GM18867 (cell line): ENCODE results near the gene ZSWIM5.
"Not testable (repeated sequence)": the region's sequence is repeated elsewhere in the genome, so short reads cannot be mapped to it uniquely, and the experiment has no call there.

Experiments used
- ATAC-seq: cut with Tn5 transposase; IDR thresholded peaks from one replicate; pipeline ENCODE4 v1.9.1; 2021; ENCODE audit warnings: mild to moderate bottlenecking, moderate library complexity; ENCODE audit not compliant: unreplicated experiment

The ZSWIM5 gene

GRCh38 chr1:45097944-45098343, 108.5 kb downstream of the ZSWIM5 start:
- no peak for ATAC-seq

DNA sequence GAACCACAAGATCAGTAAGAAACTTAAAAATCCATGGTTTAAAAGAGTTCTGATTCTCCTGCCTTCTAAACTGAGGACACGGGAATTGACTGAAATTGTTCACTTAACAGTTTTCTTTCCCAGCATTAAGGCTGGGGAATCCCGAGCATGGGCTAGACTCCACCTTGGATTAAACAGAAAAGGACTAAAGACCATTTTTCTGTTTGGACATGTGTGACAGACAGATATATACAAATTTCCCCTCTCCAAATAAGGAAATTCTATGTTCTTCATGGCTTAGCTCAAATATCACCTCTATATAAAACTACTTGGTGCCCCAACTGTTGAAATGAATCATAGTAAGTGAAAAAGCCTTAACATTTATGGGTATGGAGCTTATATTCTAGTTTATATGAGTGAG, 109.3 kb downstream of the ZSWIM5 start:
- ATAC-seq = no peak

- no peak for ATAC-seq
Observed at GRCh38 chr1:45095450-45095849, 111.0 kb downstream of the ZSWIM5 start.

DNA sequence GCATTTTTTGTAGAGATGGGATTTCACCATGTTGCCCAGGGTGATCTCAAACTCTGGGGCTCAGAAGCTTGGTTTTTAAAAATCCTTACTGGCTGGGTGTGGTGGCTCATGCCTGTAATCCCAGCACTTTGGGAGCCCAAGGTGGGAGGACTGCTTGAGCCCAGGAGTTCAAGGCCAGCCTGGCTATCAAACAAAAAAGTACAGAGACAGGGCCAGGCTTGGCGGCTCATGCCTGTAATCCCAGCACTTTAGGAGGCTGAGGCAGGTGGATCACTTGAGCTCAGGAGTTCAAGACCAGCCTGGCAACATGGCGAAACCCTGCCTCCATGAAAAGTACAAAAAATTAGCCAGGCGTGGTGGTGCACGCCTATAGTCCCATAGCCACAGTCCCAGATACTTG, 112.0 kb downstream of the ZSWIM5 start:
- not testable (repeated sequence) for ATAC-seq

GRCh38 chr1:45093334-45093733, 113.1 kb downstream of the ZSWIM5 start:
- ATAC-seq = no peak

GRCh38 chr1:45089711-45090110, 116.7 kb downstream of the ZSWIM5 start:
- ATAC-seq = no peak

DNA sequence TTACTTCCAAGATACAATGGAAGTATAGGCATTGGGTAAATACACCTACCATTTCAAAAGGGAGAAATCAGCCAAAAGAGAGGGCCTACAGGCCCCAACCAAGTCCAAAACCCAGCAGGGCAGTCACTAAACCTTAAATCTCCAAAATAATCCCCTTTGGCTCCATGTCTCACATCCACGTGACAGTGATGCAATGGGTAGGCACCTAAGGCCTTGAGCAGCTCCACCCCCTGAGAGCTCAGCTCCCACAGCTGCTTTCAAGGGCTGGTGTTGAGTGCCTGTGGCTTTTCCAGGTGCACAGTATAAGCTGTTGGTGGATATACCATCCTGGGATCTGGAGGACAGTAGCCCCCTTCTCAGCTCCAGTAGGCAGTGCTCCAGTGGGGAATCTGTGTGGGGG, 121.8 kb downstream of the ZSWIM5 start:
- ATAC-seq = no peak

GRCh38 chr1:45079533-45079932, 126.9 kb downstream of the ZSWIM5 start:
- ATAC-seq = no peak

- ATAC-seq = not testable (repeated sequence)
Observed at GRCh38 chr1:45076959-45077358, 129.4 kb downstream of the ZSWIM5 start.

GRCh38 chr1:45071567-45071966, 134.8 kb downstream of the ZSWIM5 start:
- ATAC-seq = no peak

DNA sequence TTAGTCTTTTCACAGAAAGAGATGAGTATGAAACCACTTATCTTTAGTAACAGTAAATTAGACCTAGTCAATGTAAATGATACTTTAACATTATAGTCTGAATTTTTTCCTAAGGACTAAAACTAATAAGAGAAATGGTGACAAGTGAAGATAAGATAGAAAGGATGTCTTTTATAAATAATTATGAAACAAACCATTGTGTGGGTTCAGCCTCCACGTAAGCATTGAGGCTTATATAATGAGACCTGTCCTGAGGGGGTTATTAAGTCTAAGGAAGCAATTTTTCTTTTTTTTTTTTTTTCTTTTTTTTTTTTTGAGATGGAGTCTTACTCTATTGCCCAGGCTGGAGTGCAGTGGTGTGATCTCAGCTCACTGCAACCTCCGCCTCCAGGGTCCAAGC, 138.6 kb downstream of the ZSWIM5 start:
- ATAC-seq = no peak

DNA sequence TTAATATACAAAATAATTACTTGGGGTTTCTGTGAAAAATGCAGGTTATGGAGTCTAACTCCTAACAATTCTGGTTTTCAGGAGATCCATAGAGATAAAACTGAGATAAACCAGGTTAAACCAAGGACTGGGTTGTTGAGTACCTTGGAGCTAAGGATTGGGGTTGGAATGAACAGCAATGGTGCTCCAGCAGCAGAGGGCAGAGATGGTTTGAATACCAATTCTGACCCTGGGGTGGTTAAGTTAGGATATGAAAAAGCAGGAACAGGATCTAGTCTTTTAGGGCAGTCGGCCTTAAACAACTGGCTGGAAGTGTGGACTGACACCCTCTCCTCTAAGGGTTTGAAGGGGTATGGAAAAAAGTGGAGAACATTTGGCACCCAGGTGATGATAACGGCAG, 141.3 kb downstream of the ZSWIM5 start:
- no peak for ATAC-seq

DNA sequence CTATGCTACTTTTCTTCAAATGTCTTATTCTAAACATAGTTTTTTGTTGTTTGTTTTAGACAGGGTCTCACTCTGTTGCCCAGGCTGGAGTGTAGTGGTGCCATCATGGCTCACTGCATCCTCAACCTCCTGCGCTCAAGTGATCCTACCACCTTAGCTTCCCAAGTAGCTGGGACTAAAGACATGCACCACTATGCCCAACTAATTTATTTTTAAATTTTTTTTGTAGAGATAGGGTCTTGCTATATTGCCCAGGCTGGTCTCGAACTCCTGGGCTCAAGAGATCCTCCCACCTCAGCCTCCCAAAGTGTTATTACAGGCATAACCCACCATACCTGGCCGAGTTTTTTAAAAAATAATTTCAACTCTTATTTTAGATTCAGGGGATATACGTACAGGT, 143.9 kb downstream of the ZSWIM5 start:
- not testable (repeated sequence) for ATAC-seq

DNA sequence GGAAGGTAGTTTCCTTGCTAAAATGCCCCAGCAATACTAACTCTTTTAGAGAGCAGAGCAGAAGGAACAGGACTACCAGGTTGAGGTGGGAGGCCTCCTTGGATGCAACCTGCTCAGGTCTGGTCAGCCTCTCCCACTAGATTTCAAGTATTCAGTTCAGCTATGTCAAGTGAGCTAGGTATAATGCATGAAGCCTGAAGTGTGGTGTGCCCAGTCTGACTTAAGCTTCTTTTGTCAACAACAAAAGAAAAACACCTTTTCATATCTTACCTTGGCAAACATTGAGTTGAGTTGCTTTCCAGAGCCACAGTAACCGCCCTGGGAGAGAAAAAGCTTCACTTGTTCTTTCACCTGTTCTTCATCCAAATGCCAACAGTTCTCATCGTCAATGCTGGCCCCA, 146.6 kb downstream of the ZSWIM5 start:
- no peak for ATAC-seq

- no peak for ATAC-seq
Observed at GRCh38 chr1:45057542-45057941, 148.9 kb downstream of the ZSWIM5 start.

GRCh38 chr1:45051005-45051772, 155.2 kb downstream of the ZSWIM5 start:
- ATAC-seq = no peak

DNA sequence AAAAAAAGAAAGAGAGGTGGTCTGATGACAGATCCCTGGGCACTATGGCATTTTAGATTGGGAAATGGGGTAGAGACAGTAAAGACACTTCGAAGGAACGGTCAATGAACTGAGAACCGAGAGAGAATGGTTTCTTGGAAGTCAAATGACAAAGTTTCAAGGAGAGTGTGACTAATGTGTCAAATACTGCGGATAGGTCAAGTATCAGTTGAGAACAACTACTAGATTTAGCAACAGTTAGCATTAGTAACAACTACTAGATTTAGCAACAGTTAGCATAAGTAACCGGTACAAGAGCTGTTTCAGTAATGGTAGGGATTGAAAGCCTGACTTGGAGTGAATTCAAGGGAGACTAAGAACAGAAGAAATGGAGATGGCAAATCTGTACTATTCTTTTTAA, 159.4 kb downstream of the ZSWIM5 start:
- ATAC-seq = no peak

DNA sequence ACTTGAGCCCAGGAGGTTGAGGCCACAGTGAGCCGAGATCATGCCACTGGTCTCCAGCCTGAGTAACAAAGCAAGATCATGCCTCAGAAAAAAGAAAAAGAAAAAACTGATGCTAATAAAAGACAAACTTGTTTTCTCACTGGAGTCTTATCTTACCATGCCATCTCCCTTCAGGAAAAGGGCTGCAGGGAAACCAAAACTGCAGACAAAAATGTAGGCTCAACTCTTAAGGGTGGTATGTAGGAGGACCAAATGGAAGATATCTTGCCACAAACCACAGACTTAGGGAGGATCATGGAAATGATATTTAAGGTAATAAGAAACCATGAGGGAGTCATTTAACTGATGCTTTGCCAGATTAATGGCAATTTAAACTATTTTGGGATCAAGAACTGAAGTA, 161.5 kb downstream of the ZSWIM5 start:
- ATAC-seq = no peak

- ATAC-seq = no peak
Observed at GRCh38 chr1:45043094-45043493, 163.3 kb downstream of the ZSWIM5 start.

GRCh38 chr1:45040297-45040696, 166.1 kb downstream of the ZSWIM5 start:
- ATAC-seq = no peak

DNA sequence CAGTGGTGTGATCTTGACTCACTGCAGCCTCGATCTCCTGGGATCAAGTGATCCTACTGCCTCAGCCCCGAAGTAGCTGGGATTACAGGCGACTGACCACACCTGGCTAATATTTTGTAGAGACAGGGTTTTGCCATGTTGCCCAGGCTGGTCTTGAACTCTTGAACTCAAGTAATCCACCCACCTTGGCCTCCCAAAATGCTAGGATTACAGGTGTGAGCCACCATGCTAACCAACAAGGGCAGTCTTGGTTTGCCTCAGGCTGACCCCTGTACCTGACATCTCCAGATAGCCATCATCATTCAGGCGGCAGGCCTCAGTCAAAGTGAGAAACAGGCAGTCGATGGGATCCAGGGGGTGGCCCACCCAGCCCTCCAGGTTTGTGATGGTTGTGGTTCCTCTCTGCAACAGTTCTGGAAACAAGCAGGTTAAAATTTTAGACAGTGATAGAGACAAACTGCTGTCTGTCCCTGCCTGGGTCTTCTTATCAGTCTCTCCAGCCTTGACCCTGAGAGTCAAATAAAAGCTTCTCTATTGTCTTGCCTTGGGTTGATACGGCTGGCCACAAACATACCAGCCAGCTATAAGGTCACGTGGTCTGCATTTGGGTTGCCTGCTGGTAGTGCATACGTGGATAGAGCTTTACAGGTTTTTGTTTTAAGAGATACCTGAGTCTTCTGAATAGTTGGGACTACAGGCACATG, 167.6 kb downstream of the ZSWIM5 start:
- ATAC-seq = no peak

- ATAC-seq = no peak
Observed at GRCh38 chr1:45038240-45038639, 168.2 kb downstream of the ZSWIM5 start.
